OCI-LY3 (cell line): Measurements from ENCODE around the gene ADAMTSL5.

Experiments
- H2AFZ ChIP-seq: fragments of 200-600, 300-600 bp; shearing (Covaris generic); 2 replicates; pipeline ENCODE4 v1.6.0; 2014; ENCODE audit warnings: antibody characterized with exemption, low read depth, low read length
- H3K27ac ChIP-seq: fragments of 200-600, 300-600 bp; sonication (generic); 2 replicates; pipeline ENCODE4 v1.5.1; 2014; ENCODE audit warnings: mild to moderate bottlenecking, low read length, moderate library complexity, mixed read lengths
- H3K27me3 ChIP-seq: fragments of 200-600, 300-600 bp; sonication (generic); 2 replicates; pipeline ENCODE4 v1.6.1; 2014; ENCODE audit warnings: low read depth, low read length, mixed read lengths
- H3K36me3 ChIP-seq: fragments of 200-600, 300-600 bp; sonication (generic); replicated peaks from 2 replicates; pipeline ENCODE3; 2014; ENCODE audit warnings: low read depth, low read length, mixed read lengths
- H3K4me1 ChIP-seq: fragments of 300-600, 200-600 bp; sonication (generic); 2 replicates; pipeline ENCODE4 v1.6.1; 2014; ENCODE audit warnings: low read length, mixed read lengths
- H3K4me2 ChIP-seq: fragments of 200-600, 300-600 bp; sonication (generic); 2 replicates; pipeline ENCODE4 v1.6.1; 2014; ENCODE audit warnings: low read length, mixed read lengths
- H3K4me3 ChIP-seq: fragments of 300-600, 200-600 bp; sonication (generic); 2 replicates; pipeline ENCODE4 v1.5.1; 2014; ENCODE audit warnings: antibody characterized with exemption, mild to moderate bottlenecking, low read length, moderate library complexity
- H3K79me2 ChIP-seq: fragments of 300-600, 200-600 bp; shearing (Covaris generic); 2 replicates; pipeline ENCODE4 v1.6.1; 2014; ENCODE audit warnings: mild to moderate bottlenecking, low read length, mixed read lengths
- H3K9ac ChIP-seq: fragments of 300-600, 200-600 bp; shearing (Covaris generic); 2 replicates; pipeline ENCODE4 v1.6.0; 2014; ENCODE audit warnings: mild to moderate bottlenecking, low read length, moderate library complexity
- H3K9me3 ChIP-seq: fragments of 200-600, 300-600 bp; shearing (Covaris generic); 2 replicates; pipeline ENCODE4 v1.6.1; 2014; ENCODE audit warnings: low read length, mixed read lengths; ENCODE audit not compliant: insufficient read depth
- H4K20me1 ChIP-seq: fragments of 200-600, 300-600 bp; sonication (generic); 2 replicates; pipeline ENCODE4 v1.6.1; 2016; ENCODE audit warnings: low read length, mixed read lengths; ENCODE audit not compliant: insufficient read depth
- EZH2phosphoT487 ChIP-seq: fragments of 200-600 bp; shearing (Covaris generic); IDR thresholded peaks from 2 replicates; pipeline ENCODE4 v1.6.1; 2018; ENCODE audit warnings: antibody characterized with exemption, mixed run types, low read depth
- TF ChIP-seq, protein P1 (sequence below): fragments of 200-600, 300-600 bp; sonication (generic); IDR thresholded peaks from 2 replicates; pipeline ENCODE4 v1.5.1; 2014; ENCODE audit warnings: antibody characterized with exemption, low read length, low read depth

The ADAMTSL5 gene

DNA sequence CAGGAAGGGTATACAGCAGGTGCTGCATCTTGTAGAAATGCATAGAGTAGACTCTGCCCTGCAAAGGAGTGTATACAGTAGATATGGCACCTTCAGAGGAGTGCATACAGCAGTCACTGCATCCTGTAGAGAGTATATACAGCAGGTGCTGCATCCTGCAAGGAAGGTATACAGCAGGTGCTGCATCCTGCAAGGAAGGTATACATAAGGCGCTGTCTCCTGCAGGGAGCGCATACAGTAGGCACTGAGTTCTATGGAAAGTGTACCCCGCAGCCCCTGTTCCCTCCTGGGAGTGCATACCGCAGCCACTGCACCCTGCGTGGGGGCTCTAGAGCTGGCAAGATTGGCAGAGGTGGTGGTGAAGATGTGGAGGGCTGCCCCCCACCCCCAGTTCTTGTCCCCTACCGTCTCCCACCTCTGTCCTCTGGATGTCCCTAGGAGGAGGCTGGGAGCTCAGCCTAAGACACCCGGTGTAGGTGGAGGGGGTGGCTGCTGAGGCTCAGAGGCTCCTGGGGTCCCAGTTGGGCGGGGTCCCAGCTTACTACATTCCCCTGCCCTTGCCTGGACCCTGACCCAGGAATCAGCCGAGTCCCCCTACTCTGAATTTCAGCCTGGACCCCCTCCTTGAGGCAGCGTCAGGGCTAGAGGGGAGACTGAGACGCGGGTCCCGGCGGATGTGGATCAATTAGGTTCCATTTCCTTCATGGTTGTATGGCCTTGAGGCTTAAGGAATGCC lies 2.3 kb upstream of the ADAMTSL5 start:
- no peak for TF ChIP-seq EZH2phosphoT487
- TF ChIP-seq, protein P1, sequence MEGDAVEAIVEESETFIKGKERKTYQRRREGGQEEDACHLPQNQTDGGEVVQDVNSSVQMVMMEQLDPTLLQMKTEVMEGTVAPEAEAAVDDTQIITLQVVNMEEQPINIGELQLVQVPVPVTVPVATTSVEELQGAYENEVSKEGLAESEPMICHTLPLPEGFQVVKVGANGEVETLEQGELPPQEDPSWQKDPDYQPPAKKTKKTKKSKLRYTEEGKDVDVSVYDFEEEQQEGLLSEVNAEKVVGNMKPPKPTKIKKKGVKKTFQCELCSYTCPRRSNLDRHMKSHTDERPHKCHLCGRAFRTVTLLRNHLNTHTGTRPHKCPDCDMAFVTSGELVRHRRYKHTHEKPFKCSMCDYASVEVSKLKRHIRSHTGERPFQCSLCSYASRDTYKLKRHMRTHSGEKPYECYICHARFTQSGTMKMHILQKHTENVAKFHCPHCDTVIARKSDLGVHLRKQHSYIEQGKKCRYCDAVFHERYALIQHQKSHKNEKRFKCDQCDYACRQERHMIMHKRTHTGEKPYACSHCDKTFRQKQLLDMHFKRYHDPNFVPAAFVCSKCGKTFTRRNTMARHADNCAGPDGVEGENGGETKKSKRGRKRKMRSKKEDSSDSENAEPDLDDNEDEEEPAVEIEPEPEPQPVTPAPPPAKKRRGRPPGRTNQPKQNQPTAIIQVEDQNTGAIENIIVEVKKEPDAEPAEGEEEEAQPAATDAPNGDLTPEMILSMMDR: no peak
- Histone ChIP-seq H3K27me3 (no peaks in the 10 kb centered on the region), H3K79me2 (no peaks in the 10 kb centered on the region), H3K4me3 (no peak overlapping the region), H3K27ac (no peak overlapping the region), H3K36me3 (no peaks in the 10 kb centered on the region), H4K20me1 (no peaks in the 10 kb centered on the region), H3K9ac (no peak overlapping the region), H3K9me3 (no peaks in the 10 kb centered on the region), H2AFZ (no peak overlapping the region), H3K4me1 (no peaks in the 10 kb centered on the region), H3K4me2 (no peak overlapping the region)

DNA sequence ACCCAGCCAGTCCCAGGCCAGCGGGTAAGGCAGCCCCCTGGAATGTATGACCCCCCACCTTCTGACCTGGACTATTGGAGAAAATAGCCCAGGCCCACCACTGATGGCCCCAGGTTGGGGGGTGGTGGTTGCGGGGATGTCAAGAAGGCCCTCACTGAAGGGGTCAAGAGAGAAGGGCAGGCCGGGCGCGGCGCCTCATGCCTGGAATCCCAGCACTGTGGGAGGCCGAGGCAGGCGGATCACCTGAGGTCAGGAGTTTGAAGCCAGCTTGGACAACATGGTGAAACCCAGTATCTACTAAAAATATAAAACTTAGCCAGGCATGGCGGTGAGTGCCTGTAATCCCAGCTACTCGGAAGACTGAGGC lies 1.5 kb upstream of the ADAMTSL5 start:
- no peaks in the 10 kb centered on the region for H3K79me2 ChIP-seq
- no peak overlapping the region for H3K4me3 ChIP-seq
- H3K4me2 ChIP-seq: no peak overlapping the region
- no peak overlapping the region for H3K27ac ChIP-seq
- no peaks in the 10 kb centered on the region for H3K27me3 ChIP-seq
- no peaks in the 10 kb centered on the region for H3K36me3 ChIP-seq
- no peaks in the 10 kb centered on the region for H3K4me1 ChIP-seq
- H3K9ac ChIP-seq: no peak overlapping the region
- TF ChIP-seq EZH2phosphoT487: no peak
- TF ChIP-seq, protein P1: no peak
- no peaks in the 10 kb centered on the region for H3K9me3 ChIP-seq
- H2AFZ ChIP-seq: no peak overlapping the region
- H4K20me1 ChIP-seq: no peaks in the 10 kb centered on the region

DNA sequence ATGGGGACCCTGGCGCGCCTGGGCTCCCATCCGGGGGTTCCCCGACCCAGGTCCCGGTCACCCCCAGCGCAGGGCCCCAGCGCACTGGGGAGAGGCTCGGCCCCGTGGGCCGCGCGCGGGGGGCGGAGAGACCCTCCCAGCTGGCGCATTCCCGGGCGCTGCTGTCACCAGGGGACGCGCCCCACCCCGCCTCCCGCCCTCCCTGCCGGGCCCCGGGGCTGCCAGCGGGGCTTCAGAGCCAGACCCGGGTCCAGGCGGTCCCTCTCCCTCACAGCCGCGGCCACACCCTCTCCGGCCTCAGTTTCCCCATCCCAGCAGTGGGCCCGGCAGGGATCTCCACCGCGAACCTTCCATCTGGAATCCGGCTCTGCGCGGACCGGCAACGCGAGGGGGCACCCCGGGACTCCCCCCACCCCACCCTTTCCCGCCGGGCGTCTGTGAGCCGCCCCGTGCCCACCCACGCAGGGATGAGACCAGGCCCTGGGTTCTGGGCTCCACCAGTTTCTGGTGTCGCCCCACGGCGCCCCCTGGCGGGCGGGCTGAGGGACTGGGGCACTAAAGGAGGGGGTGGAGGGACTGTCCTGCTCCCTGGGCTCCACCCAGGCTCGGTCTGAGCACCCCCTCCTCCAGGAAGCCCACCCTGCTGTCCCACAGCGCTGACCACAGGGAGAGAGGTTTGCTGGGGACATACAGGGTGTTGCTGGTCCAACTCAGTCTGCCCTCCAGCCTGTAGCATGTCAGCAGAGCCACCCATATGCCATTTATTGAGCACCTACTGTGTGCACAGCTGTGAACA lies 878 bp upstream of the ADAMTSL5 start:
- no peaks in the 10 kb centered on the region for H3K79me2 ChIP-seq
- H3K4me1 ChIP-seq: no peaks in the 10 kb centered on the region
- no peak overlapping the region for H2AFZ ChIP-seq
- no peak overlapping the region for H3K27ac ChIP-seq
- TF ChIP-seq, protein P1: peak; percentile 56
- no peak for TF ChIP-seq EZH2phosphoT487
- no peaks in the 10 kb centered on the region for H3K27me3 ChIP-seq
- peak overlapping the region; percentile 47 for H3K4me2 ChIP-seq
- H3K4me3 ChIP-seq: peak overlapping the region; percentile 74
- no peaks in the 10 kb centered on the region for H4K20me1 ChIP-seq
- no peaks in the 10 kb centered on the region for H3K36me3 ChIP-seq
- 0 out of 2 replicates have a peak overlapping the region, but pooled peaks have one; percentile 23 for H3K9ac ChIP-seq
- no peaks in the 10 kb centered on the region for H3K9me3 ChIP-seq
